Loucy (cell line): ENCODE results near the gene ATF6.

Experiments
- H2AFZ ChIP-seq: fragments of 200-600 bp; sonication (generic); 2 replicates; pipeline ENCODE4 v1.6.0; 2016; ENCODE audit warnings: antibody characterized with exemption, mild to moderate bottlenecking, low read length, moderate library complexity
- H3F3A ChIP-seq: fragments of 200-600 bp; 2 replicates; pipeline ENCODE4 v1.6.0; 2016; ENCODE audit warnings: antibody characterized with exemption, low read depth, mild to moderate bottlenecking
- H3K27me3 ChIP-seq: fragments of 200-600 bp; sonication (generic); 2 replicates; pipeline ENCODE4 v1.6.1; 2014; ENCODE audit warnings: low read length, mild to moderate bottlenecking; ENCODE audit not compliant: insufficient read depth, poor library complexity, severe bottlenecking
- H3K36me3 ChIP-seq: fragments of 200-600 bp; sonication (generic); 2 replicates; pipeline ENCODE4 v1.6.1; 2016; ENCODE audit warnings: low read length; ENCODE audit not compliant: insufficient read depth
- H3K4me1 ChIP-seq: fragments of 200-600 bp; sonication (generic); 2 replicates; pipeline ENCODE4 v1.5.1; 2014; ENCODE audit warnings: low read length, mild to moderate bottlenecking; ENCODE audit not compliant: insufficient read depth, poor library complexity, severe bottlenecking
- H3K4me2 ChIP-seq: fragments of 200-600 bp; sonication (generic); 2 replicates; pipeline ENCODE4 v1.6.0; 2014; ENCODE audit warnings: antibody characterized with exemption, low read length, low read depth, mild to moderate bottlenecking; ENCODE audit not compliant: poor library complexity, severe bottlenecking
- H3K4me3 ChIP-seq: fragments of 200-600 bp; sonication (generic); 2 replicates; pipeline ENCODE4 v1.5.1; 2014; ENCODE audit warnings: low read length, mild to moderate bottlenecking, mixed read lengths; ENCODE audit not compliant: poor library complexity, severe bottlenecking
- H3K79me2 ChIP-seq: fragments of 200-600 bp; sonication (generic); 2 replicates; pipeline ENCODE4 v1.6.1; 2014; ENCODE audit warnings: low read length; ENCODE audit not compliant: insufficient read depth
- H3K9ac ChIP-seq: fragments of 200-600 bp; sonication (generic); 2 replicates; pipeline ENCODE4 v1.6.0; 2014; ENCODE audit warnings: mild to moderate bottlenecking, low read depth, low read length, moderate library complexity; ENCODE audit not compliant: poor library complexity, severe bottlenecking
- H3K9me2 ChIP-seq: fragments of 200-600 bp; sonication (generic); replicated peaks from 2 replicates; pipeline ENCODE4 v1.6.1; 2016; ENCODE audit warnings: low read depth, low read length, mixed read lengths
- H3K9me3 ChIP-seq: fragments of 200-600 bp; sonication (generic); 2 replicates; pipeline ENCODE4 v1.6.1; 2014; ENCODE audit warnings: mild to moderate bottlenecking, antibody characterized with exemption, low read length, low read depth; ENCODE audit not compliant: insufficient read depth
- H4K20me1 ChIP-seq: fragments of 200-600 bp; sonication (generic); 2 replicates; pipeline ENCODE4 v1.6.0; 2014; ENCODE audit warnings: antibody characterized with exemption, low read length, mild to moderate bottlenecking; ENCODE audit not compliant: insufficient read depth, poor library complexity, severe bottlenecking
- CTCF ChIP-seq: fragments of 200-600 bp; sonication (generic); conservative IDR thresholded peaks from 2 replicates; pipeline ENCODE4 v1.5.1; 2014; ENCODE audit warnings: mild to moderate bottlenecking, antibody characterized with exemption, low read length
- EZH2phosphoT487 ChIP-seq: fragments of 200-600 bp; IDR thresholded peaks from 2 replicates; pipeline ENCODE4 v1.6.1; 2018; ENCODE audit warnings: antibody characterized with exemption, mild to moderate bottlenecking, moderate library complexity, borderline replicate concordance

Gene ATF6

GRCh38 chr1:161849518-161849917 is 83.4 kb downstream of the ATF6 start:
- TF ChIP-seq CTCF: no peak
- TF ChIP-seq EZH2phosphoT487: no peak
- H3K79me2 ChIP-seq: 0 out of 2 replicates have a peak, but pooled peaks cover 1% of the 10 kb centered on the region
- no peak overlapping the region for H2AFZ ChIP-seq
- no peaks in the 10 kb centered on the region for H4K20me1 ChIP-seq
- no peak overlapping the region for H3K4me2 ChIP-seq
- no peak overlapping the region for H3K4me3 ChIP-seq
- H3K27me3 ChIP-seq: no peaks in the 10 kb centered on the region
- no peaks in the 10 kb centered on the region for H3K9me2 ChIP-seq
- H3K36me3 ChIP-seq: peaks cover 63% of the 10 kb centered on the region
- no peaks in the 10 kb centered on the region for H3K9me3 ChIP-seq
- H3K9ac ChIP-seq: no peak overlapping the region
- H3K4me1 ChIP-seq: peaks cover 10% of the 10 kb centered on the region
- no peaks in the 10 kb centered on the region for H3F3A ChIP-seq

DNA sequence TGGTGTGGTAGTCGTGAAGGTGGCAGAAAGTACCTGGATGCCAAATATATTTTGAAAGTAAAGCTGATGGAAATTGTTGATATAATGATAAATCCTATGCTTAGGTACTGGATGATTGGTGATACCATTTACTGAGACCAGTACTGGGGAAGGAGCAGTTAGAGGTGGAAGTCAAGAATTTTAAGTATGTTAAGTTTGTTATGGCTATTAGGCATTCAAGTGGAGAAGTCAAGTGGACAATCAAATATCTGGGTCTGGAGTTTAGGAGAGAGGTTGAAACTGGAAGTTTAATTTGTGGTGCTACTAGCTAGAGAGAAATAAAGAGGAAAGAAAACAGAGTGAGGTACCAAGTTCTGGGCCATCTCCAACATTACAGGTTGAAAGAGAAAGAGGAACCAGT is 89.1 kb downstream of the ATF6 start:
- no peaks in the 10 kb centered on the region for H3K9me2 ChIP-seq
- no peak overlapping the region for H2AFZ ChIP-seq
- H3K27me3 ChIP-seq: no peaks in the 10 kb centered on the region
- no peaks in the 10 kb centered on the region for H3K9me3 ChIP-seq
- no peaks in the 10 kb centered on the region for H3K79me2 ChIP-seq
- H3K9ac ChIP-seq: no peak overlapping the region
- no peak for TF ChIP-seq CTCF
- TF ChIP-seq EZH2phosphoT487: no peak
- H4K20me1 ChIP-seq: no peaks in the 10 kb centered on the region
- no peak overlapping the region for H3K4me3 ChIP-seq
- H3K36me3 ChIP-seq: peaks cover 76% of the 10 kb centered on the region
- no peaks in the 10 kb centered on the region for H3K4me1 ChIP-seq
- H3F3A ChIP-seq: no peaks in the 10 kb centered on the region
- H3K4me2 ChIP-seq: no peak overlapping the region

- no peaks in the 10 kb centered on the region for H3K79me2 ChIP-seq
- no peak overlapping the region for H2AFZ ChIP-seq
- no peaks in the 10 kb centered on the region for H3K4me1 ChIP-seq
- no peaks in the 10 kb centered on the region for H3K9me3 ChIP-seq
- no peak for TF ChIP-seq EZH2phosphoT487
- TF ChIP-seq CTCF: no peak
- H3K9me2 ChIP-seq: no peaks in the 10 kb centered on the region
- H3K27me3 ChIP-seq: no peaks in the 10 kb centered on the region
- no peaks in the 10 kb centered on the region for H3F3A ChIP-seq
- H3K9ac ChIP-seq: no peak overlapping the region
- H4K20me1 ChIP-seq: no peaks in the 10 kb centered on the region
- H3K4me3 ChIP-seq: no peak overlapping the region
- peaks cover 81% of the 10 kb centered on the region for H3K36me3 ChIP-seq
- no peak overlapping the region for H3K4me2 ChIP-seq
Observed at GRCh38 chr1:161858271-161858670, 92.2 kb downstream of the ATF6 start.
